HUES64 (cell line): ENCODE data around the gene ZNF385B.
"Not testable (repeated sequence)": the region's sequence is repeated elsewhere in the genome, so short reads cannot be mapped to it uniquely, and the experiment has no call there.

ENCODE experiments used
- H3K27ac ChIP-seq: 2 replicates; pipeline ENCODE4 v1.7.0; 2013; ENCODE audit warnings: low read depth, low read length, inconsistent platforms
- H3K27me3 ChIP-seq: 2 replicates; pipeline ENCODE4 v1.6.1; 2013; ENCODE audit warnings: mild to moderate bottlenecking, low read length; ENCODE audit not compliant: insufficient read depth
- H3K36me3 ChIP-seq: 2 replicates; pipeline ENCODE4 v1.6.1; 2013; ENCODE audit warnings: mild to moderate bottlenecking, low read length; ENCODE audit not compliant: insufficient read depth
- H3K4me1 ChIP-seq: 2 replicates; pipeline ENCODE4 v1.6.1; 2013; ENCODE audit warnings: mild to moderate bottlenecking, low read length, moderate library complexity; ENCODE audit not compliant: insufficient read depth
- H3K4me3 ChIP-seq: 2 replicates; pipeline ENCODE4 v1.5.1; 2013; ENCODE audit warnings: mild to moderate bottlenecking, low read length, moderate library complexity
- H3K9ac ChIP-seq: 2 replicates; pipeline ENCODE4 v1.6.1; 2013; ENCODE audit warnings: mild to moderate bottlenecking, low read depth, low read length
- H3K9me3 ChIP-seq: 2 replicates; pipeline ENCODE4 v1.6.1; 2013; ENCODE audit warnings: low read depth, low read length; ENCODE audit not compliant: insufficient read depth
- WGBS: fragments of 150-250, 120-280 bp; methylation state at CpG from one replicate; pipeline ENCODE4 v1.1.7; 2013; ENCODE audit warnings: missing lambda C conversion rate; 5-methylcytosine and 5-hydroxymethylcytosine counted together

The ZNF385B gene

DNA sequence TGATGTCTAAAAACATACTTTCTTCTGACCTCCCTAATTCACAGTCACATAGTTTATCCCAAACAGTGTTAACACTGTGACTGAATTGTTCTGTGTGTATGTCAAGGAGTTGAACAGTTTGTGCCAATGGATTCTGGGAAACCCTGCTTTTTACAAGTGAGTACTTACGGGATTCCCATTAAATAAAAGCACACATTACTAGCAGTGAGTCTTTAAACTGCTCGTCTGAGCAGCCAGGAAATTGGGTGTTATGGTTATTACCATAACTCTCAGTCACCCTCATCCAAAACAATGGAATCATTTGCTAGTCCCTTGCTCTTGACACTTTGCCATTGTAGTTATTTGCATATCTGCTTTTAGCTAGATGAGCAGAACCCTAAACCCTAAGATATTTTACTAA lies 209.1 kb downstream of the ZNF385B start:
- Histone ChIP-seq H3K9me3 (no peaks in the 10 kb centered on the region), H3K4me1 (no peaks in the 10 kb centered on the region)
- no CpG with 5 or more reads among the region's 2 CpGs for WGBS

DNA sequence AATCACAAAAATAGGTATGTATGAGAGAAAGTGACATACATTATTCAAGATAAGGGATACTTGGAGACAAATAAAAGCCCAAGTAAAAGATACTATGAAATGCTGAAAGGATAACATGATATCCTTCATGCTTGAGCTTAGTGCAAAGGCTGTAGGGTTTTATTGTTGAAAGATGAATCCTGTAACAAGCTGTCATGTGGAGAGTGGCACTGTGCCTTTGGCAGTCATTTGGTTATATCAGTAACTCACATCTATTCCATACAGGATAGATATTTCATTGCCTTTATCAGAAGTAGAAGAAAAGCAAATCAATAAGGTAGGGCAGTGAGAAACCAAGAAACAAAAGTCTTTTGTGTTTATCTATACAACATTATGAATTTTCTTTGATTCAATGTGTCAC lies 211.0 kb downstream of the ZNF385B start:
- Histone ChIP-seq H3K27me3 (no peaks in the 10 kb centered on the region), H3K27ac (no peak overlapping the region), H3K4me1 (no peaks in the 10 kb centered on the region), H3K4me3 (no peak overlapping the region), H3K9ac (no peak overlapping the region), H3K36me3 (no peaks in the 10 kb centered on the region), H3K9me3 (no peaks in the 10 kb centered on the region)

More for the DNA sequence above, 209.1 kb downstream of the ZNF385B start:
- Histone ChIP-seq H3K9ac (no peak overlapping the region), H3K36me3 (no peaks in the 10 kb centered on the region), H3K4me3 (no peak overlapping the region), H3K27me3 (no peaks in the 10 kb centered on the region), H3K27ac (no peak overlapping the region)

DNA sequence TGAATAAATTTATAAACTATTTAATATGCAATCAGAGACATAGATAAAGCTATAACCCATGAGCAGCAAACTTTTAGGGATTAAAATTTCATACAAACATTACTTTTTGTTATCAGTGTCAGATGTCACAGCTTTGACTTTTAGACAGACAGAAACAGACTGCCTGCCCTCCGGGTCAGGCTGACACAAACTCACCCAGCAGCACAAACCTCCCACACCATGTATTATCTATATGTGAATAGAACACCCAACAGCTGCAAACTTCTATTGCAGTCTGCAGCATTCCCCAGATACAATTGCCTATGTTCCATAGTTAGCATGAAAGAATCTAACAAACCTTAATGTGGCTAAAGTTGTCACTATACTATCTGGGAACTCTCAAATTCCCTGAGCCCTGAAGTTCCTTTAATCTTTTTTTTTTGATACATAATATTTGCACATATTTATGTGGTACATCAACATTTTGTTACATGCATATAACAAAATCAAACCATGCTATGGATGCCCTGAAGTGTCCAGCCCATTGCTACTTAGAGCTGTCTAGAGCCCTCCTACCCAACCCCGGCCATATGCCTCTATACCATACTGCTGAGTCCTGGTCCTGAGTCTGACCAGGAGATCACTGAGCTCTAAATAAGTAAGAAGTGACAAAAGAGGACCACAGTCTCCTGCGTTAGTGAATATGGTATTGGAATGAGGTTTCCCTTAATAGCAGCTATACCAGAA lies 214.4 kb downstream of the ZNF385B start:
- Histone ChIP-seq H3K4me1 (no peaks in the 10 kb centered on the region), H3K36me3 (no peaks in the 10 kb centered on the region), H3K9ac (no peak overlapping the region), H3K4me3 (no peak overlapping the region), H3K27me3 (no peaks in the 10 kb centered on the region), H3K9me3 (no peaks in the 10 kb centered on the region), H3K27ac (no peak overlapping the region)
- WGBS = 90% methylated on average over 3 of the region's 3 CpGs

DNA sequence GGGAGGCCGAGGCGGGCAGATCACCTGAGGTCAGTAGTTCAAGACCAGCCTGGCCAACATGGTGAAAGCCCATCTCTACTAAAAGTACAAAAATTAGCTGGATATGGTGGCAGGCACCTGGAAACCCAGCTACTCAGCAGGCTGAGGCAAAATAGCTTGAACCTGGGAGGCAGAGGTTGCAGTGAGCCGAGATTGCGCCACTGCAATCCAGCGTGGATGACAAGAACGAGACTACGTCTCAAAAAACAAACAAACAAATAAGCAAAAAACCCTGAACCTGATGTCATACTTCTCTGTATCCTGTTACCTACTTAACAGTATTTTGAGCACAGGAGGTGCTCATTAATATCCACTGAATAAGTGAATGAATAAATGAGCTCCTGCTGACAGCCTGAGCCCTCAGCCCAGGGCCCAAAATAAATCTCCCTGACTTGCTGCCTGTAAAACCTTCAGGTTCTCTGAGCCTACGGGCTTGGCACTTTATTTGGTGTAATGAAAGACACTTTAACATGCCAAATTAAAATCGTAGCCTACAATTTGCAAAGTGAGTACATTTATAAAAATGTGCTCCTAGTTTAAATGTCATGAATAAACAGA lies 215.1 kb downstream of the ZNF385B start:
- Histone ChIP-seq H3K4me3 (no peak overlapping the region), H3K27ac (no peak overlapping the region), H3K9ac (no peak overlapping the region), H3K9me3 (no peaks in the 10 kb centered on the region), H3K36me3 (no peaks in the 10 kb centered on the region), H3K4me1 (no peaks in the 10 kb centered on the region), H3K27me3 (no peaks in the 10 kb centered on the region)
- WGBS = 92% methylated on average over 8 of the region's 9 CpGs

DNA sequence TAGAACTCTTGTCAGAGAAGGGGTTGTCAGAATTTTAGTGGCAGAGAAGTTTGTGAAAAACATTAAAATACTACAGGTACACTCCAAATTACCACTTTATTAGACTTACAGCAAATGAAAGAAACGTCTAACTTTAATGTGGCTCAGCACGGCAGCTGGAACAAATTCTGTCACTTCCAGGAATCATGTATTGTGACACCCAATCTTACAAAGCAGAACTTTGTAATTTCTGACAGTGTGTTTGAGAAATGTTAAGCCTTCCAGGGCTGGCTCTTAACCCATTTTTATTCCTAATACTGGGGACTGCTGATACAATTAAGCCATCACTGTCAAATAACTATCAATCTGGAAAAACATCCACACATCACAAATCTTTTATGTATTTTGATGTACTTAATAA lies 216.4 kb downstream of the ZNF385B start:
- Histone ChIP-seq H3K27me3 (no peaks in the 10 kb centered on the region), H3K9ac (no peak overlapping the region), H3K27ac (no peak overlapping the region), H3K36me3 (no peaks in the 10 kb centered on the region), H3K4me3 (no peak overlapping the region), H3K9me3 (no peaks in the 10 kb centered on the region), H3K4me1 (no peaks in the 10 kb centered on the region)
- WGBS = 90% methylated on average over 2 of the region's 2 CpGs

DNA sequence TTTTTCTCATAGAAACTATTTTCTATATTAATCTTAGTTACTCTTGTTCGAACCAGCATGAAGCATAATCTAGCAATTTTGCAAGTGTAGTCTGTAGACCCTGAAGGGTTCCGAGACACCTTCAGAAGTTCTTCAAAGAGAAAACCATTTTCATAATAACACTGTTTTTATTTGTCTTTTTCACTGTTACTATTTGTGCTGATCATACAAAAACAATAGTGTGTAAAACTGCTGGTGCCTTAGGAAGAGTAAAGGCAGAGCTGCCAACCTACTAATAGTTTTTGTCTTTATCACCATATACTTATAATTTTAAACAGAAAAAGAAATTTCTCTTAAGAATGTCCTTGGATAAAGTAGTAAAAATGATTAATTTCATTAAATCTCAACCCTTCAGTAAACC lies 218.9 kb downstream of the ZNF385B start:
- WGBS = 89% methylated on average over 2 of the region's 2 CpGs
- no peaks in the 10 kb centered on the region for H3K9me3 ChIP-seq
- no peak overlapping the region for H3K4me3 ChIP-seq
- no peak overlapping the region for H3K27ac ChIP-seq
- no peaks in the 10 kb centered on the region for H3K27me3 ChIP-seq
- H3K4me1 ChIP-seq = no peaks in the 10 kb centered on the region
- H3K36me3 ChIP-seq = no peaks in the 10 kb centered on the region
- H3K9ac ChIP-seq = no peak overlapping the region

DNA sequence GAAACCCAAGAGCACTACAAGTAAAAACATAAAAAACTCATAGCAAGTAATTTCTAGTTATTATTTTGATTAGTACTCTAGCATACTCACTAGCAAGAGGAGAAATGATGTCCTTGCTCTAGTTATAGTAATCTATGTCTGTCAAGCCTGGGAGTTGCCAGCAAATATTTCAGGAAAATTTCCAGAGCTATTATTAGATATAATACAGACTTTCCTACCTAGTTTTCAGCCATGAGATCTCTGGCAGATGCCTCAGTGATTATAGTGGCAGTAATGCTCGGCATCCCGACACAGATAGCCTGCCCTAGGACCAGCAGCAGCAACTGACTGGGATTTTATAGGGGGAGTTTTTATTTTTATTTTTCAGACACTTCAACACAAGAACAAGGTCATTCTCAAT lies 224.4 kb downstream of the ZNF385B start:
- Histone ChIP-seq H3K9me3 (no peaks in the 10 kb centered on the region), H3K27me3 (no peaks in the 10 kb centered on the region), H3K4me3 (no peak overlapping the region), H3K4me1 (no peaks in the 10 kb centered on the region), H3K9ac (no peak overlapping the region), H3K27ac (no peak overlapping the region), H3K36me3 (no peaks in the 10 kb centered on the region)
- WGBS = 100% methylated on average over 2 of the region's 2 CpGs

DNA sequence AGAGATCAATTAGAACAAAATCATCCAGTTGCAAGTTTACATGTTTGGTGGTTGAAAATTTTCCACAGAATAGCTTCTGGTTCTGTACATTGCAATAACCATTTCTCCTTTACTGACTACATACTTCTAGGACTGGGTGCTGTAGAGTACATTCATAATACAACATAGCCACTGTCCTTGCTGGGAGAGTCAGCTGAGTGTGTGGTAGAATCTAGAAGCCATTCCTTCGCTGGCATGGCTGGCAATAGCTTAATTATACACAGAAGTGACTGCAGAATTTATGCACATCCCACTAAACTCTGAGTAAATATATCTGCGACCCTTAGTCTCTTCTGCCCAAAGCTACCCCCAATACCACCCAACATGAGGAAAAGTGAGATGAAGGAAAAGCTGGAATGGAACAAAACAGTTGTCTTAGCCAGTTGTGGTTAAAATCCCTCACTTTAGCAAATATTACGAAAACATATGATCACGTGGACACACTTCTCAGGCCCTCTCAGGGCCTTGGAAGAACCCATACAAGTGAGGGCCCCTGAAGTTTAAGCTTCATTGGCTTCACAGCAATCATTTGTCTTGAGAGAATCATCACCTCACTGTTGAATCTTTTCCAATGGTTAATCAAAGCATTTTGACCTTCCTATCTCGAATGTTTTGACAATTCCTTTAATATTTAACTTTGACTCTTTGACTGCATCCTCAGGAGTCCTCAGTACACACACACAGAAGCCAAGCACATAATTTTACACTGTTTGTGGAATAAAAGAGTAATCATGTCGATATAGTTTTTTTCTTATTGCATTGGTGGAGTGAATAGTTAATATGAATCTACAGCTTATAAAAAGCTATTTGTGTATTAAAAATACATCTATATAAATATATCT lies 225.1 kb downstream of the ZNF385B start:
- no peaks in the 10 kb centered on the region for H3K4me1 ChIP-seq
- H3K4me3 ChIP-seq = no peak overlapping the region
- no peaks in the 10 kb centered on the region for H3K36me3 ChIP-seq
- no peaks in the 10 kb centered on the region for H3K9me3 ChIP-seq
- no peak overlapping the region for H3K27ac ChIP-seq
- H3K27me3 ChIP-seq = no peaks in the 10 kb centered on the region
- H3K9ac ChIP-seq = no peak overlapping the region
- 94% methylated on average over 4 of the region's 6 CpGs for WGBS

DNA sequence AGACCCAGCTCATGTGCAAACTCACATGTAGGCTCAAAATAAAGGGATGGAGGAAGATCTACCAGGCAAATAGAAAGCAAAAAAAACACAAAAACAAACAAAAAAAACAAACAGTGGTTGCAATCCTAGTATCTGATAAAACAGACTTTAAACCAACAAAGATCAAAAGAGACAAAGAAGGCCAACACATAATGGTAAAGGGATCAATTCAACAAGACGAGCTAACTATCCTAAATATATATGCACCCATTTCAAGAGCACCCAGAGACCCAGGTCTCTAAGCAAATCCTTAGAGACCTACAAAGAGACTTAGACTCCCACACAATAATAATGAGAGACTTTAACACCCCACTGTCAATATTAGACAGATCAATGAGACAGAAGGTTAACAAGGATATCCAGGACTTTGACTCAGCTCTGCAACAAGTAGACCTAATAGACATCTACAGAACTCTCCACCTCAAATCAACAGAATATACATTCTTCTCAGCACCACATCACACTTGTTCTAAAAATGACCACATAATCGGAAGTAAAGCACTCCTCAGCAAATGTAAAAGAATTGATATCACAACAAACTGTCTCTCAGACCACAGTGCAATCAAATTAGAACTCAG lies 229.5 kb downstream of the ZNF385B start:
- H3K9ac ChIP-seq, H3K9me3 ChIP-seq, H3K36me3 ChIP-seq, H3K4me3 ChIP-seq, H3K27me3 ChIP-seq, H3K4me1 ChIP-seq, H3K27ac ChIP-seq: not testable (repeated sequence)
- 77% methylated on average over 2 of the region's 2 CpGs for WGBS

DNA sequence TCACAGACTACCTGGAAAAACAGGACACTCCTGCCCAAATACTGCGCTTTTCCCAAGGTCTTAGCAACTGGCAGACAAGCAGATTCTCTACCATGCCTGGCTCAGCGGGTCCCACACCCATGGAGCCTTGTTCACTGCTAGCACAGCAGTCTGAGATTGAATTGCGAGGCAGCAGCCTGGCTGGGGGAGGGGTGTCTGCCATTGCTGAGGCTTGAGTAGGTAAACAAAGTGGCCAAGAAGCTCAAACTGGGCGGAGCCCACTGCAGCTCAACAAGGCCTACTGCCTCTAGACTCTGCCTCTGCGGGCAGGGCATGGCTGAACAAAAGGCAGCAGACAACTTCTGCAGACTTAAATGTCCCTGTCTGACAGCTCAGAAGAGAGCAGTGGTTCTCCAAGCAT lies 231.6 kb downstream of the ZNF385B start:
- H3K9ac ChIP-seq, H3K27ac ChIP-seq, H3K9me3 ChIP-seq, H3K27me3 ChIP-seq, H3K36me3 ChIP-seq, H3K4me3 ChIP-seq, H3K4me1 ChIP-seq: not testable (repeated sequence)
- 85% methylated on average over 5 of the region's 5 CpGs for WGBS

DNA sequence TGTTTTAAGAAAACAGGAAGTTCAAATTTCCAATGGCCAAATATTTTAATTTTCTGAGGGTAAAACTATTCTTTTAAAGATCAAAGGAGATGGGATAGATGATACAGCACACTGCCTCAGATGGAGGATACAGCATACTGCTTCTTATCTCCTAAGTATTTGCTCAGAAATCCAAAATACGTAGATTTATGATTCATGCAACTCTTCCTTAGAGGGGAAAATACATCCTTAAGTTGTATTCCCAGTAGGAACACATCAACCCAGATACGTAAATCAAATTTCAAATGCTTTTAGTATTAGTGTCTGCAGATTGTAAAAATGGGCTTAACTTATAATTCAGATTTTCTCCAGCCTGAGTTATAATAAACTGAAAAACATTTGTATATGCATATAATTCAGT lies 235.2 kb downstream of the ZNF385B start:
- H3K36me3 ChIP-seq = no peaks in the 10 kb centered on the region
- no peaks in the 10 kb centered on the region for H3K9me3 ChIP-seq
- 100% methylated on average over 1 of the region's 2 CpGs for WGBS
- no peak overlapping the region for H3K4me3 ChIP-seq
- H3K27ac ChIP-seq = no peak overlapping the region
- no peaks in the 10 kb centered on the region for H3K4me1 ChIP-seq
- H3K27me3 ChIP-seq = no peaks in the 10 kb centered on the region
- H3K9ac ChIP-seq = no peak overlapping the region
